ENCODE data around the gene LCLAT1.

DNA sequence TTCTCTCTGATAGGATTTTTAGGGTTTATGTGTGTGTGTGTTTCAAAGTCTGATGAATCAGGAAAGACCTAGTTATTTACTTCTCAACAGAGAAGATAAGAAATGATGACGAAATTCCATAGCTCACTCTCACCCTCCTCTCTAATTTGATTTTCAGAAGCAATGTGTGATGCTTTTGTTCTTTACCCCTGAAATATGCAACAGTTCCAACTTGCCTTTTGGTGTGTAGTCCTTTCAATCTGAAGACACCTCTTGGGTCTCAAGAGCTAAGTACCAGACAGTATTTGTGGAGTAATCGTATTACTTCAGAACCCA is 18.7 kb upstream of the LCLAT1 start:
- TF ChIP-seq, protein P1, sequence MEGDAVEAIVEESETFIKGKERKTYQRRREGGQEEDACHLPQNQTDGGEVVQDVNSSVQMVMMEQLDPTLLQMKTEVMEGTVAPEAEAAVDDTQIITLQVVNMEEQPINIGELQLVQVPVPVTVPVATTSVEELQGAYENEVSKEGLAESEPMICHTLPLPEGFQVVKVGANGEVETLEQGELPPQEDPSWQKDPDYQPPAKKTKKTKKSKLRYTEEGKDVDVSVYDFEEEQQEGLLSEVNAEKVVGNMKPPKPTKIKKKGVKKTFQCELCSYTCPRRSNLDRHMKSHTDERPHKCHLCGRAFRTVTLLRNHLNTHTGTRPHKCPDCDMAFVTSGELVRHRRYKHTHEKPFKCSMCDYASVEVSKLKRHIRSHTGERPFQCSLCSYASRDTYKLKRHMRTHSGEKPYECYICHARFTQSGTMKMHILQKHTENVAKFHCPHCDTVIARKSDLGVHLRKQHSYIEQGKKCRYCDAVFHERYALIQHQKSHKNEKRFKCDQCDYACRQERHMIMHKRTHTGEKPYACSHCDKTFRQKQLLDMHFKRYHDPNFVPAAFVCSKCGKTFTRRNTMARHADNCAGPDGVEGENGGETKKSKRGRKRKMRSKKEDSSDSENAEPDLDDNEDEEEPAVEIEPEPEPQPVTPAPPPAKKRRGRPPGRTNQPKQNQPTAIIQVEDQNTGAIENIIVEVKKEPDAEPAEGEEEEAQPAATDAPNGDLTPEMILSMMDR (IDR thresholded peaks at IDR 0.05): no peak
- TF ChIP-seq POLR2A (IDR thresholded peaks at IDR 0.05) (no peak), POLR2AphosphoS5 (IDR thresholded peaks at IDR 0.05) (no peak)
